ENCODE results near the gene BDKRB1. TPM values are rescaled to one million over a fixed set of nuclear protein-coding genes. Genes with fewer than 3 reads are reported as not detected.

The BDKRB1 gene
- total and polyA plus RNA-seq, 4 experiments from 2014 or later = not detected

DNA sequence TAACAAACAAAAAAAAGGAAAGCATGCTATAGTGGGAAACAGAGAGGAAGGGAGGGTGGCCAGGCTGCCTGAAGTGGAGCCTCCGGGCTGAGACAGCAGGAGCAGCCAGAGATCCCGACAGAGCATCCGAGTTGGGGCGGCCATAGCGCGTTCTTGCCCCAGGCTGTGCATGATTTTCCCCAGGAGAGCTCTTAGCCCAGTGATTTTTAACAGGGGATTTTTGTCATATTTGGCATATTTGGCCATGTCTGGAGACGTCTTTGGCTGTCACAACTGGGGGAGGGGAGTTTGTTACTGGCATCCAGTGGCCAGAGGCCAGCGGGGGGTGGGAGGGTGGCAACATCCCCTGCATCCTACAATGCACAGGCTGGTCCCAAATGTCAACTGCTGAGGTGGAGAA, 23.6 kb downstream of the BDKRB1 start:
- intact Hi-C loops (cut with micrococcal nuclease) = no loop called here
- Mint-ChIP-seq H3K27ac (no peak overlapping the region), H3K4me1 (peaks cover 0 to 3% (median under 1%) of the 10 kb centered on the region in 4 donors), H3K4me3 (no peak overlapping the region), H3K27me3 (no peaks in the 10 kb centered on the region), H3K9me3 (peaks cover 2 to 20% (median 9%) of the 10 kb centered on the region in 8 donors), H3K36me3 (peaks cover 14 to 20% of the 10 kb centered on the region in 2 donors)
- ChIA-PET CTCF (ENCODE audit: partially characterized antibody) (interaction anchor here (9.2 kb wide), 1 partner anchor 179 kb away, joined by 114 read pairs; no protein-coding TSS in a partner anchor), POLR2A (ENCODE audit: partially characterized antibody) (no interaction called here)
- peaks cover 0 to 11% of the 10 kb centered on the region in 2 donors for H3K9me3 ChIP-seq (ENCODE audit: control insufficient read depth in 1 of 2, low read length in 2 of 2)
- DNase-seq = no peak
- no peak overlapping the region for H3K27ac ChIP-seq (ENCODE audit: low read depth, low read length)
- no peak overlapping the region for H3K4me3 ChIP-seq (ENCODE audit: low read length in 2 of 2)
- peaks cover 8% of the 10 kb centered on the region for H3K36me3 ChIP-seq (ENCODE audit: insufficient read depth, low read length)
- H3K27me3 ChIP-seq (ENCODE audit: insufficient read depth, low read length) = no peaks in the 10 kb centered on the region
- H3K4me1 ChIP-seq (ENCODE audit: insufficient read depth, low read length) = no peaks in the 10 kb centered on the region

DNA sequence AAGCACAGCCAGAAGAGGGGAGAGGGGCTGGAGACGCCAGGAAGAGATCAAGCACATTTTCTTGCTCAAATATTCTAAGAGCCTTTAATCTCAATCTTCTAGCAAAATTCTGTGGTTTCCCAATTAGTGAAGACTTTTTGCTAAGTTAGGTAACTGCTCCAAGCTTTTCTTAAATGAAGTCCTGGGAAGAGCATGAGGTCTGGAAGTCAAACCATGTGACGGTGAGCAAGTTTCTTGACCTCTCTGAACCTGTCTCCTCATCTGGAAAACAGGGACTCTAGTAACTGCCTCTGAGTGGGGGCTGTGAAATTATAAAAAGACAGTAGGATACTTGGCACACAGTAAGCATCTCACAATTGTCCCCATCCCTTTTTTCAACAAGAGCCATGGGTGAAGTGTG, 24.1 kb downstream of the BDKRB1 start:
- CTCF ChIA-PET (ENCODE audit: partially characterized antibody) = no interaction called here
- POLR2A ChIA-PET (ENCODE audit: partially characterized antibody) = no interaction called here
- H3K27me3 Mint-ChIP-seq = no peaks in the 10 kb centered on the region
- H3K4me1 ChIP-seq (ENCODE audit: insufficient read depth, low read length) = no peaks in the 10 kb centered on the region
- intact Hi-C loops (cut with micrococcal nuclease) = no loop called here
- no peak overlapping the region for H3K4me3 ChIP-seq (ENCODE audit: low read length in 2 of 2)
- H3K27me3 ChIP-seq (ENCODE audit: insufficient read depth, low read length) = no peaks in the 10 kb centered on the region
- H3K9me3 ChIP-seq (ENCODE audit: control insufficient read depth in 1 of 2, low read length in 2 of 2) = peaks cover 0 to 11% of the 10 kb centered on the region in 2 donors
- peaks cover 18 to 24% of the 10 kb centered on the region in 2 donors for H3K36me3 Mint-ChIP-seq
- peaks cover 2 to 20% (median 9%) of the 10 kb centered on the region in 8 donors for H3K9me3 Mint-ChIP-seq
- no peak overlapping the region for H3K27ac ChIP-seq (ENCODE audit: low read depth, low read length)
- peaks cover 13% of the 10 kb centered on the region for H3K36me3 ChIP-seq (ENCODE audit: insufficient read depth, low read length)
- peaks cover 0 to 3% (median under 1%) of the 10 kb centered on the region in 4 donors for H3K4me1 Mint-ChIP-seq
- no peak overlapping the region for H3K4me3 Mint-ChIP-seq
- H3K27ac Mint-ChIP-seq = no peak overlapping the region
- no peak for DNase-seq

DNA sequence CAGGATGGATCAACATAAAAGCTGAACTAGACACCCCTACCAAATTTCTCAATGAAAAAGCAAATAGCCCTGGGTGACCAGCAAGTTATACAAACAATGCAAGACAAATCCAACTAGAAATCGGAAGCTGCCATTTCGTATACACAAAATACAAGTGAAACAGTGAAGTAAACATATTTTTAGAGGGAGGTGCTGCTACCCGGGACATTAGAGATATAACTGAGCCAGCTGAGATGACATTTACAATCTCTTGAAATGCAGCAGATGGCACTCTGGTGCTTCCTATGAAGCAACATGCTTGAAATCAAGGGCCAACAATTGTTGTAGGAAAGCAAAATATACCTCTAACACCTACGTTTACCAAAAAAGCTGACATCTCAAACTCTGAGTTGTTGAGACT, 25.5 kb downstream of the BDKRB1 start:
- no peak for DNase-seq
- POLR2A ChIA-PET (ENCODE audit: partially characterized antibody) = no interaction called here
- Mint-ChIP-seq H3K27ac (peak overlapping the region in 1 of 7 donors; percentile 43), H3K36me3 (peaks cover 30 to 31% of the 10 kb centered on the region in 2 donors), H3K4me1 (no peaks in the 10 kb centered on the region), H3K9me3 (peaks cover 2 to 17% (median 9%) of the 10 kb centered on the region in 8 donors), H3K27me3 (no peaks in the 10 kb centered on the region), H3K4me3 (no peak overlapping the region)
- no peak overlapping the region for H3K4me3 ChIP-seq (ENCODE audit: low read length in 2 of 2)
- peaks cover 0 to 11% of the 10 kb centered on the region in 2 donors for H3K9me3 ChIP-seq (ENCODE audit: control insufficient read depth in 1 of 2, low read length in 2 of 2)
- H3K36me3 ChIP-seq (ENCODE audit: insufficient read depth, low read length) = peaks cover 20% of the 10 kb centered on the region
- CTCF ChIA-PET (ENCODE audit: partially characterized antibody) = no interaction called here
- intact Hi-C loops (cut with micrococcal nuclease) = no loop called here
- H3K4me1 ChIP-seq (ENCODE audit: insufficient read depth, low read length) = no peaks in the 10 kb centered on the region
- H3K27ac ChIP-seq (ENCODE audit: low read depth, low read length) = no peak overlapping the region
- H3K27me3 ChIP-seq (ENCODE audit: insufficient read depth, low read length) = no peaks in the 10 kb centered on the region

DNA sequence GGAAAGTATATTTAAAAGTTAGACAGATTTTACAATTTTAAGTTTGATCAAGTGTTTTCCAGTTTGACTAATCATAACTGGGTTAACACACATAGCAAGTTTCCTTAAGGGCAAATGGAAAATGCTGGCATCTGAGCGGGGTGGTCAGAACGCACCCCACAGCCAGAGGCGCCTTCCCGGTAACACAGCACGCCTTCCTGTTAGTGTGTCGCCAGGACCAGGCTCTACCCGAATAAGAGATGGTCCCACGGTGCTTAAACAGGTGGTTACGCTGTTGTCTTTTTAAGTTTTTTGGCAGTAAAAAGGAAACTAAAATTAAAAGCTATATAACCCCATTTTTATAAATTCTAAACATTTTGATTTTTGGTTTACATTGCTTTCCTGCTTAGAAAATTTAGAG, 28.0 kb downstream of the BDKRB1 start:
- Mint-ChIP-seq H3K4me1 (no peaks in the 10 kb centered on the region), H3K9me3 (peaks cover 0 to 3% (median 0%) of the 10 kb centered on the region in 8 donors), H3K4me3 (no peak overlapping the region), H3K27ac (no peak overlapping the region), H3K36me3 (peaks cover 46 to 47% of the 10 kb centered on the region in 2 donors), H3K27me3 (no peaks in the 10 kb centered on the region)
- H3K36me3 ChIP-seq (ENCODE audit: insufficient read depth, low read length) = peaks cover 32% of the 10 kb centered on the region
- H3K27ac ChIP-seq (ENCODE audit: low read depth, low read length) = no peak overlapping the region
- no peaks in the 10 kb centered on the region for H3K9me3 ChIP-seq (ENCODE audit: control insufficient read depth in 1 of 2, low read length in 2 of 2)
- no peak for DNase-seq
- ChIA-PET CTCF (ENCODE audit: partially characterized antibody) (interaction anchor here (3.9 kb wide), 1 partner anchor 8 kb away, joined by 19 read pairs; no protein-coding TSS in a partner anchor), POLR2A (ENCODE audit: partially characterized antibody) (no interaction called here)
- H3K4me1 ChIP-seq (ENCODE audit: insufficient read depth, low read length) = no peaks in the 10 kb centered on the region
- no peak overlapping the region for H3K4me3 ChIP-seq (ENCODE audit: low read length in 2 of 2)
- intact Hi-C loops (cut with micrococcal nuclease) = no loop called here
- no peaks in the 10 kb centered on the region for H3K27me3 ChIP-seq (ENCODE audit: insufficient read depth, low read length)

DNA sequence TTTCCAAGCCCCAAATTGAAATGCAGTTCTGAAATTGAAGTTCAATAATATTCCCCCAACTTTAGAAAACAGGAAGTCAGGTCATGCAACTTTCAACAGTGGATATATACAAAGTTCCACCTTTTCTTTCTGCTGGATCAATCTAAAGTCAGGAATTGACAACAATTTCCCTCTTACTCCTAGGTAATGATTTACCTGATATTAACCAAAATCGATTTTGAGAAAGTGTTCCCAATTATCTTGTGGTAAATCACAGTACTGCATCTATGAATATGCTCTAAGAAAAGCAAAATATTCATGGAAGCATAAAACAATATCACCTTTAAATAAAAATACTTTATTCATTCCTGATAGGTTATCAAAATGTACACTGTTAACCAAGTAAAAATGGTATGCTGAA, 28.4 kb downstream of the BDKRB1 start:
- Histone ChIP-seq H3K36me3 (ENCODE audit: insufficient read depth, low read length) (peaks cover 36% of the 10 kb centered on the region), H3K27me3 (ENCODE audit: insufficient read depth, low read length) (no peaks in the 10 kb centered on the region), H3K4me1 (ENCODE audit: insufficient read depth, low read length) (no peaks in the 10 kb centered on the region), H3K4me3 (ENCODE audit: low read length in 2 of 2) (no peak overlapping the region), H3K9me3 (ENCODE audit: control insufficient read depth in 1 of 2, low read length in 2 of 2) (no peaks in the 10 kb centered on the region), H3K27ac (ENCODE audit: low read depth, low read length) (no peak overlapping the region)
- Mint-ChIP-seq H3K4me3 (no peak overlapping the region), H3K27me3 (no peaks in the 10 kb centered on the region), H3K4me1 (no peaks in the 10 kb centered on the region), H3K36me3 (peaks cover 47% of the 10 kb centered on the region in 2 donors), H3K27ac (peak overlapping the region in 1 of 7 donors; percentile 37), H3K9me3 (no peaks in the 10 kb centered on the region)
- DNase-seq = no peak
- intact Hi-C loops (cut with micrococcal nuclease) = no loop called here
- ChIA-PET POLR2A (ENCODE audit: partially characterized antibody) (no interaction called here), CTCF (ENCODE audit: partially characterized antibody) (interaction anchor here (3.9 kb wide), 1 partner anchor 9 kb away, joined by 19 read pairs; no protein-coding TSS in a partner anchor)

DNA sequence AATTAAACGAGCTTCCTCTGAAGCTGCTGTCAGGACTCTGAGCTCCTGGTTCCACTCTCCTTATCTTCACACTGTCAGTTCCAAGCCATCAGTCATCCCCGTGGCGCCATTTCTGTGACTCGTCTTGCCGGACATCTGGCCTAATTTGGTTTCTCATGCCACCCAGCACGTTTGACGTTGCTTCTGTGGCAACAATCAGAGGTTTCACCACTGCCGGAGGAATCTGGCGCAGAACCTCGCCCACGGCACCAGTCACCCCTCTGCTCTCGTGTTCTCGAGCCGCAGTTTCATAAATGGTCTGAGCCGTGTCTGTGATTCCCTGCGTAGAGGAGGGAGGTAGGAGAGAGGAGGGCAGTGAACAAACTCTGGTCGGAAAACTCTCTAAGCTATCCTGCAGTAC, 29.7 kb downstream of the BDKRB1 start:
- Histone ChIP-seq H3K27ac (ENCODE audit: low read depth, low read length) (no peak overlapping the region), H3K27me3 (ENCODE audit: insufficient read depth, low read length) (no peaks in the 10 kb centered on the region), H3K36me3 (ENCODE audit: insufficient read depth, low read length) (peaks cover 39% of the 10 kb centered on the region), H3K4me1 (ENCODE audit: insufficient read depth, low read length) (no peaks in the 10 kb centered on the region), H3K9me3 (ENCODE audit: control insufficient read depth in 1 of 2, low read length in 2 of 2) (no peaks in the 10 kb centered on the region), H3K4me3 (ENCODE audit: low read length in 2 of 2) (no peak overlapping the region)
- no peaks in the 10 kb centered on the region for H3K9me3 Mint-ChIP-seq
- CTCF ChIA-PET (ENCODE audit: partially characterized antibody) = interaction anchor here (0.9 to 3.9 kb wide), 3 partner anchors 10 to 12 kb away, joined by 3 to 19 read pairs (median 7); no protein-coding TSS in a partner anchor
- intact Hi-C loops (cut with micrococcal nuclease) = no loop called here
- POLR2A ChIA-PET (ENCODE audit: partially characterized antibody) = no interaction called here
- H3K4me3 Mint-ChIP-seq = no peak overlapping the region
- H3K27me3 Mint-ChIP-seq = no peaks in the 10 kb centered on the region
- H3K36me3 Mint-ChIP-seq = peaks cover 55 to 58% of the 10 kb centered on the region in 2 donors
- no peak for DNase-seq
- no peaks in the 10 kb centered on the region for H3K4me1 Mint-ChIP-seq
- H3K27ac Mint-ChIP-seq = peak overlapping the region in 2 of 7 donors; percentile 15 to 20

DNA sequence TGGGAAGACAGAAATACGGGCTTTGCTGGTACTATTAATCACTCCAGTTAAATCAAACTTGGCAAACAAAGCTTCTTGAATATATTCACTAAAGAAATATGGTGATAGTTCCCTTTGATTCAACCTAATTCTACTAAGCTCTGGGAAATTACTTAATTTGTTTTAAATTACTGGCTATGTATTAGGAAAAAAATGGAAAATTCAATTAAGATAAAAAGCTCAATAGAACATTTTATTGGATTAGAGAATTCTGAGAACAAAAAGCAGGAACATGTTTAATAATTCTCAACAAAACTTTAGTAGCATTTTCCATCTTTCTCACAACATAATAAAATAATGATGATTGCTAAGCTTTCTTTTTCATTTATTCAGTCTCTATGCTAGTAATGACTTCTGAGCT, 30.2 kb downstream of the BDKRB1 start:
- no peak for DNase-seq
- H3K27me3 ChIP-seq (ENCODE audit: insufficient read depth, low read length) = no peaks in the 10 kb centered on the region
- H3K36me3 ChIP-seq (ENCODE audit: insufficient read depth, low read length) = peaks cover 39% of the 10 kb centered on the region
- H3K27ac ChIP-seq (ENCODE audit: low read depth, low read length) = no peak overlapping the region
- Mint-ChIP-seq H3K4me1 (no peaks in the 10 kb centered on the region), H3K9me3 (no peaks in the 10 kb centered on the region), H3K36me3 (peaks cover 56 to 62% of the 10 kb centered on the region in 2 donors), H3K27me3 (no peaks in the 10 kb centered on the region), H3K27ac (no peak overlapping the region), H3K4me3 (no peak overlapping the region)
- ChIA-PET CTCF (ENCODE audit: partially characterized antibody) (interaction anchor here (0.9 to 3.9 kb wide), 3 partner anchors 10 to 11 kb away, joined by 3 to 19 read pairs (median 7); no protein-coding TSS in a partner anchor), POLR2A (ENCODE audit: partially characterized antibody) (no interaction called here)
- no peaks in the 10 kb centered on the region for H3K4me1 ChIP-seq (ENCODE audit: insufficient read depth, low read length)
- intact Hi-C loops (cut with micrococcal nuclease) = no loop called here
- H3K9me3 ChIP-seq (ENCODE audit: control insufficient read depth in 1 of 2, low read length in 2 of 2) = no peaks in the 10 kb centered on the region
- H3K4me3 ChIP-seq (ENCODE audit: low read length in 2 of 2) = no peak overlapping the region
